Measurements from ENCODE around the gene DKC1.

The DKC1 gene

DNA sequence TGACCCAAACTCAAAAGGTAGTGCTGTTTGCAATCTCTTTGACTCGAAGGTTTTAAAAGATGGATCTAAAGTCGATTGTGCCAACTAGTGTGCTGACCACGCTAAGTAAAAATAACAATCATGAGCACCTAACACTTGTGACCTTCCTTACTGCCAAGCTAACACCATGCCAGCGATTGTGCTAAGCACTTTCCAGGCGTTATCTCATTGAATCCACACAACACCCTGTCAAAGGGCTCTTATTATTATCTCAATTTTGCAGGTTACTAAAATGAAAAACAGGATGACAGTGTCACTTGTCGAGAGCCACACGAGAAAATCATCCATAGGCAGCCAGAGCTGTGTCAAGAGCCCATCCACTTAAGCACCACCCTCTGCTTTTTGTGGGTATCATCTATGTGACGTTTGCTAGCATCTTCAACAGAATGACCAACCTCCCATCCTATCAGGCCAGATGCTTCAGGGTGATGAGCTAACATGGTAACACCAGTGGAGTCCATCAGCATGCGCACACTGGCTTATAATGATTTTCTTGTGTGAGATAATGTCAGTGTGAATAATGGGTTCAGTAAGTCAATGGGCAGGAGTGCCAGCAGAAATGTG lies 10.9 kb upstream of the DKC1 start:
- Histone ChIP-seq H3K9me3 (ENCODE audit: control insufficient read depth in 1 of 2, low read length in 2 of 2) (no peaks in the 10 kb centered on the region), H3K4me3 (ENCODE audit: low read depth in 1 of 2, low read length in 2 of 2) (peak overlapping the region; percentile 56 to 57), H3K9ac (ENCODE audit: low read depth in 1 of 2, low read length in 2 of 2) (no peak overlapping the region), H3K4me1 (ENCODE audit: control insufficient read depth in 1 of 2, insufficient read depth in 2 of 2, low read length in 2 of 2) (no peaks in the 10 kb centered on the region), H3K36me3 (ENCODE audit: control insufficient read depth in 1 of 2, insufficient read depth in 2 of 2, low read length in 2 of 2) (no peaks in the 10 kb centered on the region), H3K27ac (ENCODE audit: low read depth, low read length) (no peak overlapping the region), H3K27me3 (ENCODE audit: control insufficient read depth in 1 of 2, insufficient read depth in 2 of 2, low read length in 2 of 2) (peaks cover 0 to 3% of the 10 kb centered on the region in 2 donors)

DNA sequence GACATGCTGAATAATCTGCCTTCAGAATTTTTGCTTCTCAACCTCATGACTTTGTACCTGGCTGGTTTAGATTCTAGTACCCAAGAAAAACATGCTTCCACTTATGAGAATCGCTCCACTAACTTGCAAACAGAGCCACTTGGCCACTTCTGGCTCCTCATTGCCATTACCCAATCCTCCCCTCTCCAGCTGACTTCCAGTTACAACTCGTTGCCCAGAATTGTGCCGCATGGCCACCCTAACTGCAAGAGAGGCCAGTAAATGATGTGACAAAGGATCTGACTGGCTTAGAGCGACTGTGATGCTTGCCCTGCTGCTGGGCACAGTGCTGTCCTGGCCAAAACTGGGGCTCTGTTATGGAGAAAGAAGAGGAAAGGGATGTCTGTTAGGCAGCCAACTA lies 4.0 kb upstream of the DKC1 start:
- no peak overlapping the region for H3K4me3 ChIP-seq (ENCODE audit: low read depth in 1 of 2, low read length in 2 of 2)
- no peaks in the 10 kb centered on the region for H3K36me3 ChIP-seq (ENCODE audit: control insufficient read depth in 1 of 2, insufficient read depth in 2 of 2, low read length in 2 of 2)
- H3K27ac ChIP-seq (ENCODE audit: low read depth, low read length) = no peak overlapping the region
- H3K4me1 ChIP-seq (ENCODE audit: control insufficient read depth in 1 of 2, insufficient read depth in 2 of 2, low read length in 2 of 2) = peaks cover 0 to 10% of the 10 kb centered on the region in 2 donors
- no peaks in the 10 kb centered on the region for H3K27me3 ChIP-seq (ENCODE audit: control insufficient read depth in 1 of 2, insufficient read depth in 2 of 2, low read length in 2 of 2)
- no peak overlapping the region for H3K9ac ChIP-seq (ENCODE audit: low read depth in 1 of 2, low read length in 2 of 2)
- no peaks in the 10 kb centered on the region for H3K9me3 ChIP-seq (ENCODE audit: control insufficient read depth in 1 of 2, low read length in 2 of 2)

DNA sequence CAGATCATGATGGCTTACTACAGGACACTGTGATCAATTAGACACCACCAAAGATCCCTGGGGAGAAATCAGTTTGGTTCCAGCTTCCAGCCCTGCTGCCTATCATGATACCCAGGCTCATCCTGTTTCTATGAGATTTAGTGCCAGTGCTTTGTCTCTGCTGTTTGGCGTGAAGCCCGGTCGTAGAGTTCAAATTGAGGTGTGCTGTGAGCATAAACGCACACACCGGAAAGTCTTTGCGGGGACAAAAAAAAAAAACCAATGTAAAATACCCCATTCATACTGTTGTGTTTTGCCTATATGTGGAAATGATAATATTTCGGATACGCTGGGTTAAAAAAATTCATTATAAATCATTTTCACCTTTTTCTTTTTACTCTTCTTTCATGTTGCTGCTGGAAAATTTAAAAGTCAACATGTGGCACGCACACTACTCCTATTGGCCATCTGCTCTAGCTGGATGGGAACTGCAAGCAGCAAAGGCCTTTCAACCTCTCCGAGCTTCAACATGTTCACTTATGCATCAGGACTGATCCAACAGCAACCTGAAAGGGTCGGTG lies 607 bp upstream of the DKC1 start:
- Histone ChIP-seq H3K27ac (ENCODE audit: low read depth, low read length) (no peak overlapping the region), H3K4me3 (ENCODE audit: low read depth in 1 of 2, low read length in 2 of 2) (peak overlapping the region; percentile 77 to 83), H3K36me3 (ENCODE audit: control insufficient read depth in 1 of 2, insufficient read depth in 2 of 2, low read length in 2 of 2) (peaks cover 17 to 19% of the 10 kb centered on the region in 2 donors), H3K27me3 (ENCODE audit: control insufficient read depth in 1 of 2, insufficient read depth in 2 of 2, low read length in 2 of 2) (no peaks in the 10 kb centered on the region), H3K9me3 (ENCODE audit: control insufficient read depth in 1 of 2, low read length in 2 of 2) (no peaks in the 10 kb centered on the region), H3K9ac (ENCODE audit: low read depth in 1 of 2, low read length in 2 of 2) (peak overlapping the region; percentile 30 to 56), H3K4me1 (ENCODE audit: control insufficient read depth in 1 of 2, insufficient read depth in 2 of 2, low read length in 2 of 2) (peaks cover 0 to 10% of the 10 kb centered on the region in 2 donors)

DNA sequence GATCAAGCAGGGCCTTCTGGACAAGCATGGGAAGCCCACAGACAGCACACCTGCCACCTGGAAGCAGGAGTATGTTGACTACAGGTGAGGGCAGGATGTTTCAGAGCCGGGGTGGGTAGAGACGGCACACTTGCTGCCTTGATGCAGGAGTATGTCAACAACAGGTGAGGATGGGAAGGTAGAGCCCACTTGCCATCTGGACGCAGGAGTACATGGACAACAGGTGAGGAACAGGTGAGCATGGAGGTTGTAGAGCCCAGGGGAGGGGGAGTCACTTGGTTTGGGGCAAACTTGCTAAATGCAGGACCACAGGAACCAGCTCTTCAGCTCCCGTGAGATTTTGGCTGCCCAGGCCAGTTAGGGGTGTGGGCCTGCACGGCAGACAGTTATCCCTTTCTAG lies 12.0 kb downstream of the DKC1 start:
- Histone ChIP-seq H3K36me3 (ENCODE audit: control insufficient read depth in 1 of 2, insufficient read depth in 2 of 2, low read length in 2 of 2) (peaks cover 33 to 66% of the 10 kb centered on the region in 2 donors), H3K4me1 (ENCODE audit: control insufficient read depth in 1 of 2, insufficient read depth in 2 of 2, low read length in 2 of 2) (no peaks in the 10 kb centered on the region), H3K9ac (ENCODE audit: low read depth in 1 of 2, low read length in 2 of 2) (no peak overlapping the region), H3K27me3 (ENCODE audit: control insufficient read depth in 1 of 2, insufficient read depth in 2 of 2, low read length in 2 of 2) (no peaks in the 10 kb centered on the region), H3K4me3 (ENCODE audit: low read depth in 1 of 2, low read length in 2 of 2) (no peak overlapping the region), H3K27ac (ENCODE audit: low read depth, low read length) (no peak overlapping the region), H3K9me3 (ENCODE audit: control insufficient read depth in 1 of 2, low read length in 2 of 2) (no peaks in the 10 kb centered on the region)

DNA sequence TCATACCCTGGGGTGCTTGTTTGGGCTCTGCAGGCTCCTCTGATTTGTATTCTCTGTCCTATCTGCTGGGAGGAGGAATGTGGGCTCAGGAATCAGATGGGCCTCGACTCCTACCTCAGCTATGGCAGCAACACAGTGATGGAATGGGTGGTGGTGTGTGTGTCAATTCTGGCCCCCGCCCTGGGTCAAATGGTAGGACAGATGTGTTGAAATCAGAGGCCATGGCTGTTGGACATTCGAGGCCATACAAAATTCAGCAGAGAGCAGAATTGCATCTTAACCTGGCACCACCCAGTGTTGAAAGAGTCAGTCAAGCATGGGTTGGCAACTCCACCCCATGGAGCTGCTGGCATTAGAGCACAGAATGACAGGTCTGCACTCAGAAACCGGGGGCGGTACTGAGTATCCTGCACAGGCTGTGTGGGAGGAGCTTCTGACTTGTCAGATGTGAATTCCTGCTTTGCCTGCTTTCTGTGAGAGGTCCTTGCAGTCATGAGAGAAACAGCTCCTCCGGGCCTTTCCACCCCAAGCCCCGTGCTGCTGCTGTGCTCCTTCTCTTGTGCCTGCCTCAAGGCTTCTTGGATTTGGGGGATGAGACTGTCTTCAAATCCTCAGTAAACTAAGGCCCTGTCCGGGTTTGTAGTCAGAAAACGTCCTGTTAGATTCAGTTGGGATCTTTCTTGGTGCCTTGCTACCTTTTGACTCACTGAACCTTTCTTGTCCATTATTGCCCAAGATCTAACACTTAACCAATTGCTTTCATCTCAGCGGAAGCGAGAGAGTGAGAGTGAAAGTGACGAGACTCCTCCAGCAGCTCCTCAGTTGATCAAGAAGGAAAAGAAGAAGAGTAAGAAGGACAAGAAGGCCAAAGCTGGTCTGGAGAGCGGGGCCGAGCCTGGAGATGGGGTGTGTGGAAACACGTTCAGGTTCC lies 13.0 kb downstream of the DKC1 start:
- Histone ChIP-seq H3K36me3 (ENCODE audit: control insufficient read depth in 1 of 2, insufficient read depth in 2 of 2, low read length in 2 of 2) (peaks cover 33 to 59% of the 10 kb centered on the region in 2 donors), H3K27me3 (ENCODE audit: control insufficient read depth in 1 of 2, insufficient read depth in 2 of 2, low read length in 2 of 2) (no peaks in the 10 kb centered on the region), H3K4me1 (ENCODE audit: control insufficient read depth in 1 of 2, insufficient read depth in 2 of 2, low read length in 2 of 2) (no peaks in the 10 kb centered on the region), H3K9me3 (ENCODE audit: control insufficient read depth in 1 of 2, low read length in 2 of 2) (no peaks in the 10 kb centered on the region), H3K9ac (ENCODE audit: low read depth in 1 of 2, low read length in 2 of 2) (no peak overlapping the region), H3K27ac (ENCODE audit: low read depth, low read length) (no peak overlapping the region), H3K4me3 (ENCODE audit: low read depth in 1 of 2, low read length in 2 of 2) (no peak overlapping the region)

DNA sequence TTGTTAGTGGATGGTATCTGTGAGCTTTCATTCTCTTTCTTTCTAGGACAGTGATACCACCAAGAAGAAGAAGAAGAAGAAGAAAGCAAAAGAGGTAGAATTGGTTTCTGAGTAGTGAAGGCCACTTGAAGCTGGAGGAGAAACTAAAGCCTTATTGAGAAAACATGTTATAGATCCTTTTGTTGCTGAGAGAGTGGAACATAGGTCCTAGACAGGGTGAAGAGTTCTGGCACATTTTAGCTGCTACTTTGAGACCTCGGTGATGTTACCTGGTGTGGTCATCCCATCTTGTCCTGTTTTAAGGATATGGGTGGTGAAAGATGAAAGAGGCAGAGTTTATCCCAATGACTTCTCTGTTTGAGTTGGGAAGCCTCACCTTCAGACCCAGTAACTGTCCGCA lies 14.1 kb downstream of the DKC1 start:
- Histone ChIP-seq H3K36me3 (ENCODE audit: control insufficient read depth in 1 of 2, insufficient read depth in 2 of 2, low read length in 2 of 2) (peaks cover 33 to 62% of the 10 kb centered on the region in 2 donors), H3K9me3 (ENCODE audit: control insufficient read depth in 1 of 2, low read length in 2 of 2) (no peaks in the 10 kb centered on the region), H3K27me3 (ENCODE audit: control insufficient read depth in 1 of 2, insufficient read depth in 2 of 2, low read length in 2 of 2) (no peaks in the 10 kb centered on the region), H3K27ac (ENCODE audit: low read depth, low read length) (no peak overlapping the region), H3K9ac (ENCODE audit: low read depth in 1 of 2, low read length in 2 of 2) (no peak overlapping the region), H3K4me3 (ENCODE audit: low read depth in 1 of 2, low read length in 2 of 2) (no peak overlapping the region), H3K4me1 (ENCODE audit: control insufficient read depth in 1 of 2, insufficient read depth in 2 of 2, low read length in 2 of 2) (no peaks in the 10 kb centered on the region)

DNA sequence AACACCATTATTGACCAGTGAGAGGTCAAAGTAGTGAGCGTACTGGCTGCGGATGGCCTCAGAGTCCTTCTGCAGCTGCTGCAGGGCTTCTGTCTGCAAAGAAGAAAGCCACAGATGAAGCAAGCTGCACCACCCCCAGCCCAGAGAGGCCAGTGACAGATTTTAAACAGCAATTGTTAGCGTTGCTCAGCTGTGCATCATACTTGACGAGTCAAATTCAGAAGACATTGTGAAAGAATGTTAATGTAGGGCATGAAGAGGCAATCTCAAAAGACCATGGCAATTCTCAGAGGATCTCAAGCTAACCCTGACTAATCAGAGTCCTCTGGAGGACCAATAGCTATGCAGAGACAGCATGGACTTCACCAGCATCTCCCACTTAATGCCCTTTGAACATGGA lies 16.6 kb downstream of the DKC1 start:
- no peak overlapping the region for H3K9ac ChIP-seq (ENCODE audit: low read depth in 1 of 2, low read length in 2 of 2)
- peaks cover 30 to 59% of the 10 kb centered on the region in 2 donors for H3K36me3 ChIP-seq (ENCODE audit: control insufficient read depth in 1 of 2, insufficient read depth in 2 of 2, low read length in 2 of 2)
- H3K27ac ChIP-seq (ENCODE audit: low read depth, low read length) = no peak overlapping the region
- H3K9me3 ChIP-seq (ENCODE audit: control insufficient read depth in 1 of 2, low read length in 2 of 2) = no peaks in the 10 kb centered on the region
- H3K4me3 ChIP-seq (ENCODE audit: low read depth in 1 of 2, low read length in 2 of 2) = no peak overlapping the region
- H3K4me1 ChIP-seq (ENCODE audit: control insufficient read depth in 1 of 2, insufficient read depth in 2 of 2, low read length in 2 of 2) = no peaks in the 10 kb centered on the region
- H3K27me3 ChIP-seq (ENCODE audit: control insufficient read depth in 1 of 2, insufficient read depth in 2 of 2, low read length in 2 of 2) = no peaks in the 10 kb centered on the region

DNA sequence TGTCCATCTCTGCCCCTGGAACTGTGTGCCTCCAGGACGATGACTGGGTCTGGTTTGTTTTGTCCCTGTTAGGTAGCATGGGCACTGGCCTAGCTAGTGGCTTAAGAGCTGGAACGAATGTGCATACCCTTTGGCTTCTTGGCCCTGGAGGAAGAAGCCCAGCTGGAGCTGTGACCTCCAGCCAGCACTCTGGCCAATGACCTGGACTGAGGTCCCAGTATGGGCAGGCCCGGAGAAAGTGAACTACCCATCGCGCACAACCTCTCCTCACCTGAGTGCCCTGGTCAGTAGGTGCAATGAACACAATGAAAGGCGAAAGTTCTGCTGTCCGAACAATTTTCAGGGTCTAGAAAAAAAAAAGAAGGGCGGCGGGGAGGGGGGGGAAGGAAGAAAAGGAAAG lies 18.3 kb downstream of the DKC1 start:
- no peak overlapping the region for H3K4me3 ChIP-seq (ENCODE audit: low read depth in 1 of 2, low read length in 2 of 2)
- H3K36me3 ChIP-seq (ENCODE audit: control insufficient read depth in 1 of 2, insufficient read depth in 2 of 2, low read length in 2 of 2) = peaks cover 25 to 49% of the 10 kb centered on the region in 2 donors
- no peak overlapping the region for H3K27ac ChIP-seq (ENCODE audit: low read depth, low read length)
- H3K4me1 ChIP-seq (ENCODE audit: control insufficient read depth in 1 of 2, insufficient read depth in 2 of 2, low read length in 2 of 2) = no peaks in the 10 kb centered on the region
- no peaks in the 10 kb centered on the region for H3K9me3 ChIP-seq (ENCODE audit: control insufficient read depth in 1 of 2, low read length in 2 of 2)
- no peaks in the 10 kb centered on the region for H3K27me3 ChIP-seq (ENCODE audit: control insufficient read depth in 1 of 2, insufficient read depth in 2 of 2, low read length in 2 of 2)
- no peak overlapping the region for H3K9ac ChIP-seq (ENCODE audit: low read depth in 1 of 2, low read length in 2 of 2)

DNA sequence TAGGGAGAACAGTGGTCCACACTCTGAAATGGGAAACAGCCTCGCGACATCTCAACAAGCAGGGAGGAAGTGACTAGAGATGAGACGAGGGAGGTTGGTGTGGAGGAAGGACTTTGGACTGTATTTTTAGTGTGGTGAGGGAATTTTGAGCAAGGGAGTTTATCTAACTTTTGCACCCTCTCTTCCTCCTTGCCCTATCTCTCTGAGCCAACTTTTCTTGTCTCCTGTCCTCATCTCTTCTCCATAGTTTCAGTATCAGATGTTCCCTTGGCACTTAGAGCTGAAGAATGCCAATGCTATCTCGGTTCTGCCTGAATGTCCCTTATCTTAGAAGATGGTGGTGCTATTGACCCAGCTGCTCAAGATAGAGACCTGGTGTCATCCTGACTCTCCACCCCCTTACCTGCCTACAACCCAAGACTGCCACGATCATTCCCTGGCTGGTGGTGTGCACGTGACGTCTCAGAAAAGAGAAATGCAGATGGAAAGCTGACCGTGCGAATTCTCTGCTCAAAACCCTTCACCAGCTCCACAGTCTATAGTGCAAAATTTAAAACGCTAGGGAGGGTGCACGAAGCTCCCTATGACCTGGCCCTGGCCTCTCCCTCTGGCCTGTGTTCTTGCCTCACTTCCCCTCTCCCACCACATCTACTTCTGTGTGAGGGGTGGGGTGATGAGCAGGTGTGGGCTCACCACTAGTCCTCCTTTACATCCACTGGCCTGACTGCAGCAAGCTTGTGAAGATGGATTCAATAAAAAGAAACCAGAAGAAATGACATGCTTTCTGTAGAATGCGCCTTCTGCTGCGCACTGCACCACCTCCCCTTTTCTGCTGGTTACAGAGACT lies 21.7 kb downstream of the DKC1 start:
- Histone ChIP-seq H3K9me3 (ENCODE audit: control insufficient read depth in 1 of 2, low read length in 2 of 2) (no peaks in the 10 kb centered on the region), H3K4me3 (ENCODE audit: low read depth in 1 of 2, low read length in 2 of 2) (no peak overlapping the region), H3K4me1 (ENCODE audit: control insufficient read depth in 1 of 2, insufficient read depth in 2 of 2, low read length in 2 of 2) (no peaks in the 10 kb centered on the region), H3K9ac (ENCODE audit: low read depth in 1 of 2, low read length in 2 of 2) (no peak overlapping the region), H3K36me3 (ENCODE audit: control insufficient read depth in 1 of 2, insufficient read depth in 2 of 2, low read length in 2 of 2) (peaks cover 11 to 33% of the 10 kb centered on the region in 2 donors), H3K27me3 (ENCODE audit: control insufficient read depth in 1 of 2, insufficient read depth in 2 of 2, low read length in 2 of 2) (no peaks in the 10 kb centered on the region), H3K27ac (ENCODE audit: low read depth, low read length) (no peak overlapping the region)

All from duodenal mucosa (tissue), 2 donors.